ENCODE results near the gene ADRM1. TPM values are rescaled to one million over a fixed set of nuclear protein-coding genes. Genes with fewer than 3 reads are reported as not detected.

ADRM1 gene
- total RNA-seq, 4 donors from 2014 or later, result 89.9 to 140 (median 117) TPM

GRCh38 chr20:62291251-62292066 is 11.3 kb upstream of the ADRM1 start:
- 94 to 95% methylated on average over 24 to 26 of the region's 29 CpGs for WGBS, 2 donors
- H3K36me3 ChIP-seq, result peaks cover 40 to 58% of the 10 kb centered on the region in 2 donors
- TF ChIP-seq CTCF (IDR thresholded peaks at IDR 0.05) (no peak), POLR2A (IDR thresholded peaks at IDR 0.05) (no peak)
- no peak for DNase-seq
- intact Hi-C loops (cut with DNase I), result no loop called here
- H3K27ac ChIP-seq, result no peak overlapping the region
- no peak overlapping the region for H3K4me3 ChIP-seq (replicated peaks in 1 of 3)
- H3K9me3 ChIP-seq, result no peaks in the 10 kb centered on the region
- peaks cover 0 to 4% of the 10 kb centered on the region in 2 donors for H3K4me1 ChIP-seq
- no peaks in the 10 kb centered on the region for H3K27me3 ChIP-seq

GRCh38 chr20:62292108-62292507 is 10.7 kb upstream of the ADRM1 start:
- Histone ChIP-seq H3K9me3 (no peaks in the 10 kb centered on the region), H3K4me1 (no peaks in the 10 kb centered on the region), H3K27me3 (no peaks in the 10 kb centered on the region), H3K4me3 (replicated peaks in 1 of 3) (no peak overlapping the region), H3K36me3 (peaks cover 35 to 59% of the 10 kb centered on the region in 2 donors), H3K27ac (no peak overlapping the region)
- 87 to 93% methylated on average over 8 to 11 of the region's 11 CpGs for WGBS, 2 donors
- intact Hi-C loops (cut with DNase I), result no loop called here
- no peak for DNase-seq
- no peak for TF ChIP-seq POLR2A (IDR thresholded peaks at IDR 0.05)
- no peak for TF ChIP-seq CTCF (IDR thresholded peaks at IDR 0.05)

- Histone ChIP-seq H3K4me1 (no peaks in the 10 kb centered on the region), H3K36me3 (peaks cover 35 to 59% of the 10 kb centered on the region in 2 donors), H3K9me3 (no peaks in the 10 kb centered on the region), H3K27ac (no peak overlapping the region), H3K4me3 (replicated peaks in 1 of 3) (no peak overlapping the region), H3K27me3 (no peaks in the 10 kb centered on the region)
- WGBS, 2 donors, result 86 to 87% methylated on average over 20 of the region's 20 CpGs
- intact Hi-C loops (cut with DNase I), result no loop called here
- DNase-seq, result no peak
- no peak for TF ChIP-seq POLR2A (IDR thresholded peaks at IDR 0.05)
- no peak for TF ChIP-seq CTCF (IDR thresholded peaks at IDR 0.05)
Observed at GRCh38 chr20:62293111-62293784, 9.5 kb upstream of the ADRM1 start.

GRCh38 chr20:62293946-62294345 is 8.9 kb upstream of the ADRM1 start:
- TF ChIP-seq CTCF (IDR thresholded peaks at IDR 0.05), result no peak
- no peak for TF ChIP-seq POLR2A (IDR thresholded peaks at IDR 0.05)

GRCh38 chr20:62294516-62294915 is 8.3 kb upstream of the ADRM1 start:
- no peaks in the 10 kb centered on the region for H3K4me1 ChIP-seq
- H3K27me3 ChIP-seq, result no peaks in the 10 kb centered on the region
- WGBS, 2 donors, result 81 to 84% methylated on average over 17 of the region's 17 CpGs
- peaks cover 35 to 51% of the 10 kb centered on the region in 2 donors for H3K36me3 ChIP-seq
- no peaks in the 10 kb centered on the region for H3K9me3 ChIP-seq
- no peak for DNase-seq
- intact Hi-C loops (cut with DNase I), result no loop called here
- no peak overlapping the region for H3K4me3 ChIP-seq (replicated peaks in 1 of 3)
- TF ChIP-seq CTCF (IDR thresholded peaks at IDR 0.05), result no peak
- no peak for TF ChIP-seq POLR2A (IDR thresholded peaks at IDR 0.05)
- no peak overlapping the region for H3K27ac ChIP-seq

More at GRCh38 chr20:62293946-62294345, 8.9 kb upstream of the ADRM1 start:
- H3K4me3 ChIP-seq (replicated peaks in 1 of 3), result no peak overlapping the region
- H3K36me3 ChIP-seq, result peaks cover 35 to 55% of the 10 kb centered on the region in 2 donors
- no peaks in the 10 kb centered on the region for H3K27me3 ChIP-seq
- H3K27ac ChIP-seq, result no peak overlapping the region
- no peak for DNase-seq
- H3K9me3 ChIP-seq, result no peaks in the 10 kb centered on the region
- 85 to 90% methylated on average over 9 of the region's 9 CpGs for WGBS, 2 donors
- intact Hi-C loops (cut with DNase I), result no loop called here
- H3K4me1 ChIP-seq, result no peaks in the 10 kb centered on the region
